Caco-2 (cell line): ENCODE results near the gene AOPEP. TPM values are rescaled to one million over a fixed set of nuclear protein-coding genes. Genes with fewer than 3 reads are reported as not detected.
A peak's percentile ranks its signal among the peaks of the same experiment; 100 is the strongest.
"Not testable (repeated sequence)": the region's sequence is repeated elsewhere in the genome, so short reads cannot be mapped to it uniquely, and the experiment has no call there.

ENCODE experiments used
- BruUV-seq: library from RNA; stranded (reverse); fragments of 400-500 nt; replicated peaks from 2 replicates; lab custom pipeline; 2021; lab: Mats Ljungman, UMichigan
- CTCF ChIA-PET: fragments of 300-600 bp; sonication (Branson Sonifier 250); formaldehyde crosslinking; loops from one replicate; lab custom pipeline; 2022; ENCODE audit warnings: antibody characterized with exemption; lab: Charles Lee
- POLR2A ChIA-PET: fragments of 300-600 bp; sonication (Branson Sonifier 250); formaldehyde crosslinking; loops from one replicate; lab custom pipeline; 2022; ENCODE audit warnings: antibody characterized with exemption; lab: Charles Lee
- DNase-seq, 2 experiments: peaks; one replicate each; pipeline versions ENCODE4 v3.0.0 to v3.0.0-alpha.2; 2020 to 2022
- H3K27me3 ChIP-seq: replicated peaks from 2 replicates; pipeline ENCODE4 v1.6.0; 2011; ENCODE audit warnings: low read length; ENCODE audit not compliant: control insufficient read depth, insufficient read depth
- H3K36me3 ChIP-seq: 2 replicates; pipeline ENCODE4 v1.5.1; 2011; ENCODE audit warnings: low read length; ENCODE audit not compliant: control insufficient read depth, insufficient read depth
- H3K4me1 ChIP-seq: fragments of 250-450 bp; sonication (Bioruptor Pico); 2 replicates; pipeline ENCODE4 v1.5.1; 2020; ENCODE audit warnings: mild to moderate bottlenecking
- H3K4me3 ChIP-seq: 2 replicates; pipeline ENCODE4 v1.5.1; 2011; ENCODE audit warnings: low read depth, mild to moderate bottlenecking, control low read depth, low read length
- H3K9me3 ChIP-seq: fragments of 250-450 bp; sonication (Bioruptor Pico); 2 replicates; pipeline ENCODE4 v1.5.1; 2020; ENCODE audit warnings: mild to moderate bottlenecking, moderate library complexity
- H3K27ac Mint-ChIP-seq: one replicate; pipeline ENCODE4 v1.8.0; 2022; ENCODE audit warnings: mixed read lengths; ENCODE audit not compliant: unreplicated experiment
- H3K27me3 Mint-ChIP-seq: one replicate; pipeline ENCODE4 v1.8.0; 2022; ENCODE audit warnings: mixed read lengths; ENCODE audit not compliant: insufficient read depth, unreplicated experiment
- H3K36me3 Mint-ChIP-seq: one replicate; pipeline ENCODE4 v1.8.0; 2022; ENCODE audit warnings: mild to moderate bottlenecking, mixed read lengths; ENCODE audit not compliant: insufficient read depth, unreplicated experiment
- H3K4me1 Mint-ChIP-seq: one replicate; pipeline ENCODE4 v1.8.0; 2022; ENCODE audit warnings: low read depth, mixed read lengths; ENCODE audit not compliant: unreplicated experiment
- H3K4me3 Mint-ChIP-seq: one replicate; pipeline ENCODE4 v1.8.0; 2022; ENCODE audit warnings: mild to moderate bottlenecking, moderate library complexity, mixed read lengths; ENCODE audit not compliant: unreplicated experiment
- H3K9me3 Mint-ChIP-seq: one replicate; pipeline ENCODE4 v1.8.0; 2022; ENCODE audit warnings: mixed read lengths; ENCODE audit not compliant: unreplicated experiment
- intact Hi-C: fragments of 100-400 bp; cut with micrococcal nuclease; formaldehyde crosslinking; loops from one replicate; pipeline ENCODE4 v1.10.0; 2022; ENCODE audit not compliant: unreplicated experiment
- total RNA-seq: library from RNA; stranded (reverse); gene quantifications from 2 replicates; pipeline ENCODE4 v1.2.3, GENCODE V29; 2022
- TF ChIP-seq, protein P1 (sequence below), 2 experiments: fragments of 200-600 bp in 1 of 2; IDR thresholded peaks; 1 replicate in 1 of 2; 2 replicates in 1 of 2; pipeline versions ENCODE4 v1.5.1 to v1.8.0; 2011 to 2022; ENCODE audit warnings: antibody characterized with exemption in 1 of 2, control low read depth in 1 of 2, inconsistent platforms in 1 of 2, low read depth in 1 of 2, low read length in 1 of 2, mild to moderate bottlenecking in 1 of 2, moderate library complexity in 1 of 2; ENCODE audit not compliant: insufficient read depth in 1 of 2, severe bottlenecking in 1 of 2, unreplicated experiment in 1 of 2

AOPEP gene
- total RNA-seq, 1 experiment from 2014 or later: 63.3 TPM

DNA sequence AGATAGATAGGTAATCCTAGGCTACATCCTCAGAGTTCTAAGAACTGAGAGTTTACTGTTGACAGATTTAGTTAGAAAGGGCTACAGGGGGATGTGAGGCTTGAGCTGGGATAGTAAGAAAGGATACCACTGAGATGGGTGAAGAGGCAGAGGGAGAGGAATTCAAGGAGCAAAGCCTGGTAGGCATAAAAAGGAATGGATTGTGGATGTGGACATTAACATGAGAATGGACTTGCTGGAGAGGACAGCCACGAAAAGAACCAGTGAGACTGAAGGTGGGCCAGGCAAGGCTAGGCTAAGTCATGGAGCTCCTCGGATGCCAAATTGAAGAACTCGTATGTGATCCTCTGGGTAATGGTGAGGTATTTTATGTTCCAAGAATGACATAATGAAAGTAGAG, 211.9 kb downstream of the AOPEP start:
- Mint-ChIP-seq H3K4me1 (peaks cover 30% of the 10 kb centered on the region), H3K9me3 (peaks cover 10% of the 10 kb centered on the region), H3K36me3 (no peaks in the 10 kb centered on the region), H3K27ac (no peak overlapping the region), H3K4me3 (no peak overlapping the region), H3K27me3 (no peaks in the 10 kb centered on the region)
- no peaks in the 10 kb centered on the region for H3K27me3 ChIP-seq
- ChIA-PET POLR2A (no interaction called here), CTCF (no interaction called here)
- no peaks in the 10 kb centered on the region for H3K36me3 ChIP-seq
- H3K4me1 ChIP-seq: peaks cover 31% of the 10 kb centered on the region
- TF ChIP-seq, protein P1, sequence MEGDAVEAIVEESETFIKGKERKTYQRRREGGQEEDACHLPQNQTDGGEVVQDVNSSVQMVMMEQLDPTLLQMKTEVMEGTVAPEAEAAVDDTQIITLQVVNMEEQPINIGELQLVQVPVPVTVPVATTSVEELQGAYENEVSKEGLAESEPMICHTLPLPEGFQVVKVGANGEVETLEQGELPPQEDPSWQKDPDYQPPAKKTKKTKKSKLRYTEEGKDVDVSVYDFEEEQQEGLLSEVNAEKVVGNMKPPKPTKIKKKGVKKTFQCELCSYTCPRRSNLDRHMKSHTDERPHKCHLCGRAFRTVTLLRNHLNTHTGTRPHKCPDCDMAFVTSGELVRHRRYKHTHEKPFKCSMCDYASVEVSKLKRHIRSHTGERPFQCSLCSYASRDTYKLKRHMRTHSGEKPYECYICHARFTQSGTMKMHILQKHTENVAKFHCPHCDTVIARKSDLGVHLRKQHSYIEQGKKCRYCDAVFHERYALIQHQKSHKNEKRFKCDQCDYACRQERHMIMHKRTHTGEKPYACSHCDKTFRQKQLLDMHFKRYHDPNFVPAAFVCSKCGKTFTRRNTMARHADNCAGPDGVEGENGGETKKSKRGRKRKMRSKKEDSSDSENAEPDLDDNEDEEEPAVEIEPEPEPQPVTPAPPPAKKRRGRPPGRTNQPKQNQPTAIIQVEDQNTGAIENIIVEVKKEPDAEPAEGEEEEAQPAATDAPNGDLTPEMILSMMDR (IDR thresholded peaks at IDR 0.05; ENCODE audit: insufficient read depth in 1 of 2, low read depth in 1 of 2, low read length in 1 of 2, severe bottlenecking in 1 of 2, unreplicated experiment in 1 of 2): no peak
- H3K4me3 ChIP-seq: no peak overlapping the region
- BruUV-seq: no TSS peak
- DNase-seq: no peak
- intact Hi-C loops: no loop called here
- H3K9me3 ChIP-seq: no peaks in the 10 kb centered on the region

DNA sequence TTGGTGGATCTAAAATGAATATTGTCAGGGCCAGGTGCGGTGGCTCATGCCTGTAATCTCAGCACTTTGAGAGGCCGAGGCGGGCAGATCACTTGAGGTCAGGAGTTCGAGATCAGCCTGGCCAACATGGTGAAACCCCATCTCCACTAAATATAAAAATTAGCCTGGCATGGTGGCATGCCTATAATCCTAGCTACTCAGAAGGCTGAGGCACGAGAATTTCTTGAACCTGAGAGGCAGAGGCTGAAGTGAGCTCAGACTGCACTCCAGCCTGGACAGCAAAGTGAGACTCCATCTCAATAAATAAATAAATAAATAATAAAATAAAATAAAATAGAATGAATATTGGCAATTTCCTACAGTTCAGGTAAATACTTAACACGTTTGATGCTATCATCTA, 213.8 kb downstream of the AOPEP start:
- peak overlapping the region; percentile 85 for H3K27ac Mint-ChIP-seq
- H3K27me3 Mint-ChIP-seq, H3K9me3 ChIP-seq, intact Hi-C loops, CTCF ChIA-PET, POLR2A ChIA-PET, H3K4me3 ChIP-seq, H3K9me3 Mint-ChIP-seq, H3K27me3 ChIP-seq, H3K36me3 Mint-ChIP-seq, DNase-seq, H3K4me3 Mint-ChIP-seq, BruUV-seq, H3K36me3 ChIP-seq: not testable (repeated sequence)
- peaks cover 32% of the 10 kb centered on the region for H3K4me1 Mint-ChIP-seq
- H3K4me1 ChIP-seq: peaks cover 31% of the 10 kb centered on the region

DNA sequence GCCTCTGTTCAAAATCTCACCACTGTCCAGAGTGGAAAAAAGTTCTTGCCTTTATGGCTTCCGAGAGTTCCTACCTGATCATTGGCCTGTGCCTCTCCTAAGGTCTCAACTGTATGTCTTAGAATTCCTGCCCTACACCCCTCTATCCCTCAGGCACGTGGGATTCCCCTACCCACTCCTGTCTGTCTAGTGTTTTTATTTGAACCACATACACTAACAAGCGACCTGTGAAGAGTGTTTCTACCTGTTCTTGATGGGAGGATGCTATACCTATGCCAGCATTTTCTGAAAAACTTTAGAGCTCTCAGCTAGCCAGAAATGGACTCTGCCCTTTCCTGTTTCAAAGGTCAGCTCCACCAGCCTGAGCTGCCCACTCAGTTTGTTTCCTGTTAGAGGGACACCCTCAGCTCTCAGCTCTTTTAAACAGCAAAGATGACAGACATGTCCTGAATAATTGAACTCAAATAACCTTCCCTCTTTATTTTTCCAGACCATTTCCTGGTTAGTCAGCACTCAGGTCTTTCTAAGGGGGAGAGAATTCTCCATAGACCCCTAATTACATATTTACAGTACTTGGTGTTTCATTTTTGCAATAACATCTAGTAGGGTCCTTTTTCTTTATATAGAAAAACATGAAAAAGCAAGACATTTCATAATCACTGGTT, 214.8 kb downstream of the AOPEP start:
- ChIA-PET CTCF (no interaction called here), POLR2A (interaction anchor here (0.6 to 1.3 kb wide), 2 partner anchors 10 to 272 kb away, joined by 3 to 4 read pairs; no protein-coding TSS in a partner anchor)
- Histone ChIP-seq H3K36me3 (no peaks in the 10 kb centered on the region), H3K9me3 (no peaks in the 10 kb centered on the region), H3K27me3 (no peaks in the 10 kb centered on the region), H3K4me3 (no peak overlapping the region), H3K4me1 (peaks cover 31% of the 10 kb centered on the region)
- DNase-seq: peak; percentile 41 to 59
- Mint-ChIP-seq H3K4me3 (no peak overlapping the region), H3K36me3 (peaks cover 6% of the 10 kb centered on the region), H3K27ac (peak overlapping the region; percentile 85), H3K4me1 (peaks cover 36% of the 10 kb centered on the region), H3K9me3 (peaks cover 10% of the 10 kb centered on the region), H3K27me3 (no peaks in the 10 kb centered on the region)
- intact Hi-C loops: no loop called here
- BruUV-seq: no TSS peak
- TF ChIP-seq, protein P1 (IDR thresholded peaks at IDR 0.05; ENCODE audit: insufficient read depth in 1 of 2, low read depth in 1 of 2, low read length in 1 of 2, severe bottlenecking in 1 of 2, unreplicated experiment in 1 of 2): no peak
